ENCODE data around the gene FAM241A. TPM values are rescaled to one million over a fixed set of nuclear protein-coding genes. Genes with fewer than 3 reads are reported as not detected.
A peak's percentile ranks its signal among the peaks of the same experiment; 100 is the strongest.

Gene FAM241A
- total RNA-seq, 1 donor from 2014 or later, result 2.4 TPM

- FAIRE-seq, result no peak
- Histone ChIP-seq H3K4me3 (ENCODE audit: low read depth, low read length) (no peak overlapping the region), H3K36me3 (ENCODE audit: control insufficient read depth, insufficient read depth, low read length) (no peaks in the 10 kb centered on the region), H3K27me3 (ENCODE audit: control insufficient read depth, insufficient read depth, low read length) (no peaks in the 10 kb centered on the region)
- peak; percentile 55 for TF ChIP-seq CTCF (IDR thresholded peaks at IDR 0.05; ENCODE audit: insufficient read depth, low read length, severe bottlenecking)
- peak; percentile 90 for DNase-seq (ENCODE audit: low read depth)
These were observed 89.8 kb downstream of the FAM241A start for GRCh38 chr4:112234952-112235609.

GRCh38 chr4:112236040-112236439 lies 90.8 kb downstream of the FAM241A start:
- H3K4me3 ChIP-seq (ENCODE audit: low read depth, low read length), result no peak overlapping the region
- no peak for TF ChIP-seq CTCF (IDR thresholded peaks at IDR 0.05; ENCODE audit: insufficient read depth, low read length, severe bottlenecking)
- FAIRE-seq (no peak), DNase-seq (ENCODE audit: low read depth) (no peak)
- H3K36me3 ChIP-seq (ENCODE audit: control insufficient read depth, insufficient read depth, low read length), result no peaks in the 10 kb centered on the region
- no peaks in the 10 kb centered on the region for H3K27me3 ChIP-seq (ENCODE audit: control insufficient read depth, insufficient read depth, low read length)

GRCh38 chr4:112238833-112239232 lies 93.6 kb downstream of the FAM241A start:
- DNase-seq (ENCODE audit: low read depth) (no peak), FAIRE-seq (no peak)
- no peaks in the 10 kb centered on the region for H3K27me3 ChIP-seq (ENCODE audit: control insufficient read depth, insufficient read depth, low read length)
- no peaks in the 10 kb centered on the region for H3K36me3 ChIP-seq (ENCODE audit: control insufficient read depth, insufficient read depth, low read length)
- no peak for TF ChIP-seq CTCF (IDR thresholded peaks at IDR 0.05; ENCODE audit: insufficient read depth, low read length, severe bottlenecking)
- no peak overlapping the region for H3K4me3 ChIP-seq (ENCODE audit: low read depth, low read length)

Other genes with a start within 250 kb of the FAM241A start
- gene AP1AR, start 86.3 kb downstream of the FAM241A start, total RNA-seq, result 58.4 and 67.2 TPM in 2 replicates
- gene TIFA, start 140.4 kb downstream of the FAM241A start, total RNA-seq, result 6.3 and 7.2 TPM in 2 replicates
- gene ALPK1, start 151.9 kb downstream of the FAM241A start, total RNA-seq, result 13.7 and 52.4 TPM in 2 replicates